H9 (cell line): ENCODE results near the gene TMEM97. TPM values are rescaled to one million over a fixed set of nuclear protein-coding genes. Genes with fewer than 3 reads are reported as not detected.

Experiments used
- DNase-seq: peaks from one replicate; pipeline ENCODE4 v3.0.0-alpha.2; 2017
- H2AFZ ChIP-seq: one replicate; pipeline ENCODE4 v1.6.1; 2013; ENCODE audit warnings: mild to moderate bottlenecking, low read length, control low read depth, moderate library complexity
- H2AK5ac ChIP-seq: 2 replicates; pipeline ENCODE4 v1.6.1; 2013; ENCODE audit warnings: low read length, control low read depth, mixed read lengths; ENCODE audit not compliant: insufficient read length
- H2BK120ac ChIP-seq: one replicate; pipeline ENCODE4 v1.6.1; 2013; ENCODE audit warnings: low read depth, mild to moderate bottlenecking, low read length, control low read depth, inconsistent platforms; ENCODE audit not compliant: poor library complexity, severe bottlenecking
- H2BK12ac ChIP-seq: 2 replicates; pipeline ENCODE4 v1.6.1; 2013; ENCODE audit warnings: low read length, control low read depth, mixed read lengths, low read depth; ENCODE audit not compliant: insufficient read length
- H2BK15ac ChIP-seq: 2 replicates; pipeline ENCODE4 v1.6.1; 2013; ENCODE audit warnings: low read depth, low read length, control low read depth
- H2BK20ac ChIP-seq: one replicate; pipeline ENCODE4 v1.6.1; 2013; ENCODE audit warnings: low read depth, mild to moderate bottlenecking, low read length, control low read depth, inconsistent platforms; ENCODE audit not compliant: poor library complexity, severe bottlenecking
- H2BK5ac ChIP-seq: 2 replicates; pipeline ENCODE4 v1.6.1; 2013; ENCODE audit warnings: low read length, control low read depth, mixed read lengths; ENCODE audit not compliant: insufficient read length
- H3K14ac ChIP-seq: 2 replicates; pipeline ENCODE4 v1.6.1; 2013; ENCODE audit warnings: low read length, control low read depth; ENCODE audit not compliant: insufficient read depth
- H3K18ac ChIP-seq: 2 replicates; pipeline ENCODE4 v1.6.1; 2013; ENCODE audit warnings: low read depth, mild to moderate bottlenecking, mixed read lengths, low read length, control low read depth; ENCODE audit not compliant: insufficient read length
- H3K23ac ChIP-seq: 2 replicates; pipeline ENCODE4 v1.6.1; 2013; ENCODE audit warnings: low read length, control low read depth, mixed read lengths, low read depth; ENCODE audit not compliant: insufficient read length
- H3K23me2 ChIP-seq: 2 replicates; pipeline ENCODE4 v1.6.1; 2013; ENCODE audit warnings: low read depth, mild to moderate bottlenecking, mixed read lengths, low read length, control low read depth; ENCODE audit not compliant: insufficient read length, poor library complexity, severe bottlenecking
- H3K27ac ChIP-seq: 2 replicates; pipeline ENCODE4 v1.5.1; 2013; ENCODE audit warnings: low read length, control low read depth, mixed read lengths, low read depth; ENCODE audit not compliant: insufficient read length
- H3K27me3 ChIP-seq: 2 replicates; pipeline ENCODE4 v1.6.1; 2013; ENCODE audit warnings: low read length, control low read depth, inconsistent platforms; ENCODE audit not compliant: insufficient read depth
- H3K4ac ChIP-seq: 2 replicates; pipeline ENCODE4 v1.6.1; 2013; ENCODE audit warnings: low read depth, mild to moderate bottlenecking, control low read depth, inconsistent platforms, low read length, moderate library complexity
- H3K4me1 ChIP-seq: 2 replicates; pipeline ENCODE4 v1.6.1; 2013; ENCODE audit warnings: low read length, control low read depth, inconsistent platforms; ENCODE audit not compliant: insufficient read depth
- H3K4me2 ChIP-seq: 2 replicates; pipeline ENCODE4 v1.6.1; 2013; ENCODE audit warnings: low read length, control low read depth, mixed read lengths; ENCODE audit not compliant: insufficient read length, insufficient read depth
- H3K56ac ChIP-seq: 2 replicates; pipeline ENCODE4 v1.6.1; 2013; ENCODE audit warnings: low read depth, mild to moderate bottlenecking, mixed read lengths, low read length, control low read depth; ENCODE audit not compliant: insufficient read length
- H3K79me1 ChIP-seq: 2 replicates; pipeline ENCODE4 v1.6.1; 2013; ENCODE audit warnings: low read depth, mild to moderate bottlenecking, moderate library complexity, low read length, control low read depth, inconsistent platforms; ENCODE audit not compliant: insufficient read depth, poor library complexity, severe bottlenecking
- H3K79me2 ChIP-seq: 2 replicates; pipeline ENCODE4 v1.6.1; 2013; ENCODE audit warnings: low read length, control low read depth, inconsistent platforms; ENCODE audit not compliant: insufficient read depth
- H3K9ac ChIP-seq: 2 replicates; pipeline ENCODE4 v1.6.1; 2013; ENCODE audit warnings: low read length, control low read depth, mixed read lengths; ENCODE audit not compliant: insufficient read length; ENCODE audit errors: extremely low read depth
- H3K9me3 ChIP-seq: one replicate; pipeline ENCODE4 v1.6.1; 2013; ENCODE audit warnings: low read depth, low read length, inconsistent platforms; ENCODE audit not compliant: control insufficient read depth
- H3T11ph ChIP-seq: one replicate; pipeline ENCODE4 v1.6.1; 2013; ENCODE audit warnings: mild to moderate bottlenecking, low read length, control low read depth, inconsistent platforms
- H4K20me1 ChIP-seq: one replicate; pipeline ENCODE4 v1.6.1; 2013; ENCODE audit not compliant: control insufficient read depth, insufficient read length, insufficient read depth
- H4K5ac ChIP-seq: 2 replicates; pipeline ENCODE4 v1.6.1; 2013; ENCODE audit warnings: low read depth, mild to moderate bottlenecking, mixed read lengths, low read length, control low read depth; ENCODE audit not compliant: insufficient read length
- H4K8ac ChIP-seq: replicated peaks from 2 replicates; pipeline ENCODE4 v1.6.1; 2013; ENCODE audit warnings: low read length, control low read depth, mixed read lengths, low read depth; ENCODE audit not compliant: insufficient read length
- H4K91ac ChIP-seq: 2 replicates; pipeline ENCODE4 v1.6.1; 2013; ENCODE audit warnings: low read depth, mild to moderate bottlenecking, moderate library complexity, mixed read lengths, low read length, control low read depth; ENCODE audit not compliant: insufficient read length
- H3K27ac Mint-ChIP-seq, 3 experiments: 2 replicates in 2 of 3; 3 replicates in 1 of 3; pipeline ENCODE4 v1.8.0; 2020 to 2021; ENCODE audit warnings: mixed read lengths in 3 of 3, mild to moderate bottlenecking in 1 of 3, moderate library complexity in 1 of 3
- H3K27me3 Mint-ChIP-seq: 2 replicates; pipeline ENCODE4 v1.8.0; 2021; ENCODE audit warnings: low read depth, mild to moderate bottlenecking, moderate library complexity, mixed read lengths
- H3K36me3 Mint-ChIP-seq, 3 experiments: 2 replicates in 2 of 3; 3 replicates in 1 of 3; pipeline ENCODE4 v1.8.0; 2020 to 2021; ENCODE audit warnings: low read depth in 3 of 3, mixed read lengths in 3 of 3; ENCODE audit not compliant: insufficient read depth in 1 of 3
- H3K4me1 Mint-ChIP-seq, 2 experiments: 2 replicates each; pipeline ENCODE4 v1.8.0; 2020; ENCODE audit warnings: mixed read lengths in 2 of 2
- H3K4me3 Mint-ChIP-seq, 2 experiments: 2 replicates in 1 of 2; 3 replicates in 1 of 2; pipeline ENCODE4 v1.8.0; 2020 to 2021; ENCODE audit warnings: mild to moderate bottlenecking in 2 of 2, mixed read lengths in 2 of 2, moderate library complexity in 1 of 2
- H3K9me3 Mint-ChIP-seq, 2 experiments: 2 replicates in 1 of 2; 3 replicates in 1 of 2; pipeline ENCODE4 v1.8.0; 2020; ENCODE audit warnings: mild to moderate bottlenecking in 2 of 2, mixed read lengths in 2 of 2, moderate library complexity in 1 of 2
- WGBS: extraction: QIAGEN DNeasy Blood & Tissue Kit; methylation state at CpG from one replicate; pipeline ENCODE4 v1.1.7; 2013; ENCODE audit warnings: missing lambda C conversion rate, low lambda C conversion rate, mixed read lengths; ENCODE audit not compliant: insufficient read length; ENCODE audit errors: extremely low coverage; 5-methylcytosine and 5-hydroxymethylcytosine counted together
- total RNA-seq: library from RNA; stranded (reverse); gene quantifications from 2 replicates; pipeline ENCODE4 v1.2.1, GENCODE V29; 2021
- TF ChIP-seq, protein P1 (sequence below): fragments of 200-600 bp; sonication (generic); conservative IDR thresholded peaks from 3 replicates; pipeline ENCODE4 v1.8.0; 2021; ENCODE audit warnings: antibody characterized with exemption, mild to moderate bottlenecking

TMEM97 gene
- total RNA-seq, 1 experiment from 2014 or later = 116 TPM

DNA sequence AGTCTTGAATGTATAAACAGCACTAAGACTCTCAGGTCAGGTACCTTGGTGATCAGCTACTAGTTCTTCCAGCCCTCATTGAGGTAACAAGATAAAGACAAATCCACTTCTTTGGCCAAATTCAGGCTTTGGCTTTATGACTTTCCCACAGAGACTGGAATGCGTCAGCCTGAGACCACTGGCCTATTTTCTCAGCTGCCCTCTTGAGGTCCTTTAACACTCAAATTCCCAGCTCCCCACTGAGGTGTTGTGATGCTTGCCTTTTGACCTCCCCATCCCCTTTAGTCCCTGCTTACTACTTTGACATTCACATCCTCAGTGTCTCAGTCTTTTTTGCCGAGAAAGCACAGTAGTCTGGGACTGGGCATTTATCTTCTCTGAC is 27.2 kb downstream of the TMEM97 start:
- H3K27ac ChIP-seq = no peak overlapping the region
- Mint-ChIP-seq H3K36me3 (peaks cover 24 to 87% (median 69%) of the 10 kb centered on the region in 3 experiments; a peak in 6 of 7 replicates), H3K9me3 (no peaks in the 10 kb centered on the region), H3K27me3 (no peaks in the 10 kb centered on the region), H3K4me1 (peaks cover 16 to 17% of the 10 kb centered on the region in 2 experiments), H3K4me3 (no peak overlapping the region), H3K27ac (peak overlapping the region in 1 of 3 experiments; percentile 73; a peak in 2 of 7 replicates)
- H4K5ac ChIP-seq = no peak overlapping the region
- H3K4ac ChIP-seq = no peak overlapping the region
- H2AFZ ChIP-seq = no peak overlapping the region
- no peak overlapping the region for H3K23ac ChIP-seq
- no peak overlapping the region for H2BK20ac ChIP-seq
- TF ChIP-seq, protein P1, sequence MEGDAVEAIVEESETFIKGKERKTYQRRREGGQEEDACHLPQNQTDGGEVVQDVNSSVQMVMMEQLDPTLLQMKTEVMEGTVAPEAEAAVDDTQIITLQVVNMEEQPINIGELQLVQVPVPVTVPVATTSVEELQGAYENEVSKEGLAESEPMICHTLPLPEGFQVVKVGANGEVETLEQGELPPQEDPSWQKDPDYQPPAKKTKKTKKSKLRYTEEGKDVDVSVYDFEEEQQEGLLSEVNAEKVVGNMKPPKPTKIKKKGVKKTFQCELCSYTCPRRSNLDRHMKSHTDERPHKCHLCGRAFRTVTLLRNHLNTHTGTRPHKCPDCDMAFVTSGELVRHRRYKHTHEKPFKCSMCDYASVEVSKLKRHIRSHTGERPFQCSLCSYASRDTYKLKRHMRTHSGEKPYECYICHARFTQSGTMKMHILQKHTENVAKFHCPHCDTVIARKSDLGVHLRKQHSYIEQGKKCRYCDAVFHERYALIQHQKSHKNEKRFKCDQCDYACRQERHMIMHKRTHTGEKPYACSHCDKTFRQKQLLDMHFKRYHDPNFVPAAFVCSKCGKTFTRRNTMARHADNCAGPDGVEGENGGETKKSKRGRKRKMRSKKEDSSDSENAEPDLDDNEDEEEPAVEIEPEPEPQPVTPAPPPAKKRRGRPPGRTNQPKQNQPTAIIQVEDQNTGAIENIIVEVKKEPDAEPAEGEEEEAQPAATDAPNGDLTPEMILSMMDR = no peak
- H3T11ph ChIP-seq = no peak overlapping the region
- no peak overlapping the region for H2AK5ac ChIP-seq
- H2BK15ac ChIP-seq = no peak overlapping the region
- H3K23me2 ChIP-seq = no peaks in the 10 kb centered on the region
- H3K9me3 ChIP-seq = no peaks in the 10 kb centered on the region
- no peaks in the 10 kb centered on the region for H3K79me2 ChIP-seq
- H3K4me1 ChIP-seq = no peaks in the 10 kb centered on the region
- DNase-seq = no peak
- no peak overlapping the region for H3K4me2 ChIP-seq
- no peak overlapping the region for H3K18ac ChIP-seq
- WGBS = no CpG with 5 or more reads among the region's 2 CpGs
- no peaks in the 10 kb centered on the region for H4K20me1 ChIP-seq
- no peak overlapping the region for H4K91ac ChIP-seq
- no peak overlapping the region for H2BK120ac ChIP-seq
- H3K14ac ChIP-seq = no peak overlapping the region
- no peak overlapping the region for H4K8ac ChIP-seq
- no peak overlapping the region for H2BK5ac ChIP-seq
- H2BK12ac ChIP-seq = no peak overlapping the region
- H3K27me3 ChIP-seq = no peaks in the 10 kb centered on the region
- no peaks in the 10 kb centered on the region for H3K79me1 ChIP-seq
- H3K56ac ChIP-seq = no peak overlapping the region
- H3K9ac ChIP-seq = no peak overlapping the region
